Measurements from ENCODE around the gene PLAC8L1.

- no peak for TF ChIP-seq HNRNPLL (IDR thresholded peaks at IDR 0.05; ENCODE audit: low read depth, low read length, poor library complexity, severe bottlenecking)
- no peak for TF ChIP-seq POLR2A (IDR thresholded peaks at IDR 0.05; ENCODE audit: insufficient read depth in 1 of 2, low read depth in 2 of 2, low read length in 2 of 2)
These were observed 17.3 kb downstream of the PLAC8L1 start for GRCh38 chr5:146088098-146088497.
